PC-3 (cell line): Measurements from ENCODE around the gene ATP5IF1. TPM values are rescaled to one million over a fixed set of nuclear protein-coding genes. Genes with fewer than 3 reads are reported as not detected.

ENCODE experiments used
- ATAC-seq: fragments of 200-7000 bp; cut with Tn5 transposase; 2 replicates; pipeline ENCODE4 v1.9.1; 2020; ENCODE audit warnings: mild to moderate bottlenecking, moderate library complexity
- BruUV-seq: library from RNA; stranded (reverse); fragments of 400-500 nt; replicated peaks from 2 replicates; lab custom pipeline; 2021; lab: Mats Ljungman, UMichigan
- CTCF ChIA-PET: fragments of 300-600 bp; sonication (Branson Sonifier 250); formaldehyde crosslinking; loops from one replicate; lab custom pipeline; 2022; ENCODE audit warnings: antibody characterized with exemption; lab: Charles Lee
- POLR2A ChIA-PET: fragments of 300-600 bp; sonication (Branson Sonifier 250); formaldehyde crosslinking; loops from one replicate; lab custom pipeline; 2022; ENCODE audit warnings: antibody characterized with exemption; ENCODE audit not compliant: unreplicated experiment; lab: Charles Lee
- DNase-seq: peaks from one replicate; pipeline ENCODE4 v3.0.0-alpha.2; 2015
- H2AFZ ChIP-seq: fragments of 300-600 bp; sonication (generic); 2 replicates; pipeline ENCODE4 v1.6.0; 2016; ENCODE audit warnings: antibody characterized with exemption, low read length
- H3F3A ChIP-seq: fragments of 300-600 bp; sonication (generic); one replicate; pipeline ENCODE4 v1.6.0; 2017; ENCODE audit warnings: antibody characterized with exemption, low read length, control low read depth, mild to moderate bottlenecking; ENCODE audit not compliant: unreplicated experiment
- H3K27ac ChIP-seq: fragments of 300-600 bp; sonication (generic); 2 replicates; pipeline ENCODE4 v1.5.1; 2016; ENCODE audit warnings: mild to moderate bottlenecking, low read length
- H3K27me3 ChIP-seq: fragments of 300-600 bp; sonication (generic); 2 replicates; pipeline ENCODE4 v1.6.1; 2016; ENCODE audit warnings: low read length, mixed read lengths
- H3K36me3 ChIP-seq: fragments of 300-600 bp; sonication (generic); 2 replicates; pipeline ENCODE4 v1.6.1; 2016; ENCODE audit warnings: low read depth, mixed run types, low read length, mixed read lengths
- H3K4me1 ChIP-seq: fragments of 300-600 bp; sonication (generic); 2 replicates; pipeline ENCODE4 v1.5.1; 2016; ENCODE audit warnings: low read length; ENCODE audit not compliant: insufficient read depth
- H3K4me2 ChIP-seq: fragments of 300-600 bp; sonication (generic); 2 replicates; pipeline ENCODE4 v1.6.0; 2016; ENCODE audit warnings: low read length
- H3K4me3 ChIP-seq: fragments of 300-600 bp; sonication (generic); 2 replicates; pipeline ENCODE4 v1.5.1; 2016; ENCODE audit warnings: mild to moderate bottlenecking, low read length, mixed read lengths
- H3K79me2 ChIP-seq: fragments of 300-600 bp; sonication (generic); 2 replicates; pipeline ENCODE4 v1.6.1; 2017; ENCODE audit warnings: low read length, mixed read lengths
- H3K9ac ChIP-seq: fragments of 300-600 bp; sonication (generic); 2 replicates; pipeline ENCODE4 v1.6.0; 2016; ENCODE audit warnings: mild to moderate bottlenecking, low read length
- H3K9me2 ChIP-seq: fragments of 300-600 bp; sonication (generic); replicated peaks from 2 replicates; pipeline ENCODE4 v1.6.1; 2016; ENCODE audit warnings: mixed run types, low read length, mixed read lengths
- H3K9me3 ChIP-seq: fragments of 300-600 bp; sonication (generic); 2 replicates; pipeline ENCODE4 v1.6.1; 2016; ENCODE audit warnings: low read length, mixed read lengths
- H4K20me1 ChIP-seq: fragments of 300-600 bp; sonication (generic); 2 replicates; pipeline ENCODE4 v1.6.1; 2016; ENCODE audit warnings: low read length, mixed read lengths
- CTCF ChIP-seq: fragments of 300-600 bp; sonication (generic); conservative IDR thresholded peaks from 2 replicates; pipeline ENCODE4 v1.5.1; 2017; ENCODE audit warnings: antibody characterized with exemption, low read depth, mild to moderate bottlenecking, low read length
- EZH2 ChIP-seq: fragments of 300-600 bp; sonication (generic); IDR thresholded peaks from one replicate; pipeline ENCODE4 v1.6.1; 2017; ENCODE audit warnings: antibody characterized with exemption, mild to moderate bottlenecking, low read length; ENCODE audit not compliant: unreplicated experiment
- EZH2phosphoT487 ChIP-seq: fragments of 300-600 bp; sonication (generic); IDR thresholded peaks from 2 replicates; pipeline ENCODE4 v1.6.1; 2018; ENCODE audit warnings: mild to moderate bottlenecking, antibody characterized with exemption, low read length, borderline replicate concordance
- intact Hi-C: fragments of 100-400 bp; cut with micrococcal nuclease; formaldehyde crosslinking; loops from 2 replicates; pipeline ENCODE4 v1.9.0; 2023
- total RNA-seq: library from RNA; depleted of rRNA; stranded (reverse); fragments of >200 nt; gene quantifications from 2 replicates; pipeline ENCODE4 v1.2.3, GENCODE V29; 2014

Gene ATP5IF1
- total RNA-seq, 1 experiment from 2014 or later = 364 TPM

- no peak overlapping the region for H3K27ac ChIP-seq
- peak overlapping the region; percentile 86 for H3K4me2 ChIP-seq
- ATAC-seq (no peak), DNase-seq (no peak)
- H3K79me2 ChIP-seq = no peaks in the 10 kb centered on the region
- no peaks in the 10 kb centered on the region for H3K9me3 ChIP-seq
- CTCF ChIA-PET = interaction anchor here (0.6 to 2.0 kb wide), 7 partner anchors 10 to 355 kb away, joined by 3 to 32 read pairs (median 5); partner anchors contain the start of gene PHACTR4
- BruUV-seq = TSS peak; percentile 68
- peak overlapping the region; percentile 70 for H2AFZ ChIP-seq
- peaks cover 26% of the 10 kb centered on the region for H3K4me1 ChIP-seq
- POLR2A ChIA-PET = no interaction called here
- no peaks in the 10 kb centered on the region for H4K20me1 ChIP-seq
- H3K27me3 ChIP-seq = no peaks in the 10 kb centered on the region
- no peaks in the 10 kb centered on the region for H3K9me2 ChIP-seq
- intact Hi-C loops = loop anchor here (1.0 to 5.0 kb wide), 5 partner anchors 80 to 335 kb away; partner anchors contain the start of gene MED18
- no peaks in the 10 kb centered on the region for H3K36me3 ChIP-seq
- no peak overlapping the region for H3K9ac ChIP-seq
- peaks cover 4% of the 10 kb centered on the region for H3F3A ChIP-seq
- TF ChIP-seq EZH2 (no peak), CTCF (no peak), EZH2phosphoT487 (no peak)
- peak overlapping the region; percentile 69 for H3K4me3 ChIP-seq
Measured at GRCh38 chr1:28247612-28248272, 11.8 kb downstream of the ATP5IF1 start.

- BruUV-seq = no TSS peak
- peak; percentile 80 for DNase-seq
- H3K4me3 ChIP-seq = peak overlapping the region; percentile 59
- H4K20me1 ChIP-seq = no peaks in the 10 kb centered on the region
- ChIA-PET POLR2A (interaction anchor here (0.5 to 1.7 kb wide), 8 partner anchors 10 to 1324 kb away, joined by 3 to 9 read pairs (median 4); partner anchors contain the start of genes PHACTR4 and SESN2), CTCF (interaction anchor here (0.5 to 2.0 kb wide), 14 partner anchors 9 to 355 kb away, joined by 3 to 32 read pairs (median 3); partner anchors contain the start of gene PHACTR4)
- no peaks in the 10 kb centered on the region for H3K27me3 ChIP-seq
- H3K9me2 ChIP-seq = no peaks in the 10 kb centered on the region
- TF ChIP-seq EZH2 (no peak), EZH2phosphoT487 (no peak), CTCF (peak; percentile 95)
- peak; percentile 45 for ATAC-seq
- H3K79me2 ChIP-seq = no peaks in the 10 kb centered on the region
- H3K27ac ChIP-seq = peak overlapping the region; percentile 55
- H3K9me3 ChIP-seq = no peaks in the 10 kb centered on the region
- H3K4me2 ChIP-seq = peak overlapping the region; percentile 86
- H3K4me1 ChIP-seq = peaks cover 26% of the 10 kb centered on the region
- intact Hi-C loops = loop anchor here (1.0 to 5.0 kb wide), 6 partner anchors 11 to 334 kb away; partner anchors contain the start of genes MED18 and SESN2
- H2AFZ ChIP-seq = peak overlapping the region; percentile 70
- H3K9ac ChIP-seq = no peak overlapping the region
- H3F3A ChIP-seq = peaks cover 4% of the 10 kb centered on the region
- H3K36me3 ChIP-seq = no peaks in the 10 kb centered on the region
Measured at GRCh38 chr1:28248273-28249012, 12.5 kb downstream of the ATP5IF1 start.
